Neural cell (in vitro differentiated cells): ENCODE results near the gene STAM2. TPM values are rescaled to one million over a fixed set of nuclear protein-coding genes. Genes with fewer than 3 reads are reported as not detected.

Experiments used
- H2AFZ ChIP-seq: fragments of 200-600, 300-800 bp; sonication (generic), shearing (Covaris generic); 2 replicates; pipeline ENCODE4 v1.6.0; 2014; ENCODE audit warnings: low read depth, mild to moderate bottlenecking, antibody characterized with exemption, low read length, moderate library complexity
- H3F3A ChIP-seq: fragments of 200-600 bp; shearing (Covaris generic); 2 replicates; pipeline ENCODE4 v1.6.1; 2016; ENCODE audit warnings: mild to moderate bottlenecking, moderate library complexity, mixed read lengths, antibody characterized with exemption, low read length; ENCODE audit not compliant: insufficient read depth, poor library complexity, severe bottlenecking
- H3K27ac ChIP-seq: fragments of 200-600, 300-800 bp; sonication (generic), shearing (Covaris generic); 2 replicates; pipeline ENCODE4 v1.5.1; 2014; ENCODE audit warnings: mild to moderate bottlenecking, low read length, moderate library complexity
- H3K27me3 ChIP-seq: fragments of 300-800, 200-600 bp; sonication (generic), shearing (Covaris generic); 2 replicates; pipeline ENCODE4 v1.6.0; 2014; ENCODE audit warnings: mild to moderate bottlenecking, low read depth, low read length, moderate library complexity; ENCODE audit not compliant: insufficient read depth
- H3K36me3 ChIP-seq: fragments of 300-800, 200-600 bp; sonication (generic), shearing (Covaris generic); 2 replicates; pipeline ENCODE4 v1.5.1; 2014; ENCODE audit warnings: mild to moderate bottlenecking, antibody characterized with exemption, low read length, moderate library complexity; ENCODE audit not compliant: insufficient read depth
- H3K4me2 ChIP-seq: fragments of 300-800, 200-600 bp; sonication (generic), shearing (Covaris generic); 2 replicates; pipeline ENCODE4 v1.6.0; 2014; ENCODE audit warnings: mild to moderate bottlenecking, low read length
- H3K4me3 ChIP-seq: fragments of 300-800, 200-600 bp; sonication (generic), shearing (Covaris generic); 2 replicates; pipeline ENCODE4 v1.5.1; 2014; ENCODE audit warnings: mild to moderate bottlenecking, low read length, moderate library complexity
- H3K79me2 ChIP-seq: fragments of 200-600 bp; shearing (Covaris generic); replicated peaks from 2 replicates; pipeline ENCODE4 v1.6.0; 2014; ENCODE audit warnings: mild to moderate bottlenecking, low read length, moderate library complexity; ENCODE audit not compliant: insufficient read depth
- H3K9ac ChIP-seq: fragments of 300-800, 200-600 bp; sonication (generic), shearing (Covaris generic); 2 replicates; pipeline ENCODE4 v1.6.1; 2016; ENCODE audit warnings: mild to moderate bottlenecking, low read length, mixed read lengths
- H3K9me2 ChIP-seq: fragments of 200-600 bp; shearing (Covaris generic); 2 replicates; pipeline ENCODE4 v1.6.1; 2016; ENCODE audit warnings: mild to moderate bottlenecking, low read length, mixed read lengths; ENCODE audit not compliant: insufficient read depth
- H3K9me3 ChIP-seq: fragments of 200-600, 300-800 bp; sonication (generic), shearing (Covaris generic); 2 replicates; pipeline ENCODE4 v1.6.1; 2016; ENCODE audit warnings: mild to moderate bottlenecking, mixed run types, low read length, moderate library complexity, mixed read lengths
- H4K20me1 ChIP-seq: fragments of 200-600 bp; shearing (Covaris generic); 2 replicates; pipeline ENCODE4 v1.6.1; 2016; ENCODE audit warnings: mild to moderate bottlenecking, mixed run types; ENCODE audit not compliant: insufficient read depth
- CTCF ChIP-seq: fragments of 450-650 bp; IDR thresholded peaks from 2 replicates; pipeline ENCODE4 v1.5.1; 2014; ENCODE audit warnings: antibody characterized with exemption, mild to moderate bottlenecking, moderate library complexity; ENCODE audit not compliant: poor library complexity, severe bottlenecking
- EP300 ChIP-seq: fragments of 450-650 bp; conservative IDR thresholded peaks from 2 replicates; pipeline ENCODE4 v1.6.1; 2014; ENCODE audit warnings: antibody characterized with exemption, mild to moderate bottlenecking, moderate library complexity; ENCODE audit not compliant: poor library complexity, severe bottlenecking
- EZH2 ChIP-seq: fragments of 200-600, 300-800 bp; shearing (Covaris generic), sonication (generic); IDR thresholded peaks from 2 replicates; pipeline ENCODE4 v1.6.1; 2014; ENCODE audit warnings: antibody characterized with exemption, low read length, borderline replicate concordance, mild to moderate bottlenecking; ENCODE audit not compliant: insufficient read depth, poor library complexity, severe bottlenecking
- MXI1 ChIP-seq: fragments of 450-650 bp; conservative IDR thresholded peaks from 2 replicates; pipeline ENCODE4 v1.6.1; 2014; ENCODE audit warnings: antibody characterized with exemption, mild to moderate bottlenecking; ENCODE audit not compliant: poor library complexity, severe bottlenecking
- POLR2AphosphoS5 ChIP-seq: IDR thresholded peaks from 2 replicates; pipeline ENCODE4 v1.6.1; 2012
- RAD21 ChIP-seq: fragments of 450-650 bp; conservative IDR thresholded peaks from 2 replicates; pipeline ENCODE4 v1.6.1; 2014; ENCODE audit warnings: antibody characterized with exemption, mild to moderate bottlenecking, moderate library complexity
- REST ChIP-seq: IDR thresholded peaks from 2 replicates; pipeline ENCODE4 v1.6.1; 2012; ENCODE audit warnings: borderline replicate concordance
- SMC3 ChIP-seq: fragments of 450-650 bp; conservative IDR thresholded peaks from 2 replicates; pipeline ENCODE4 v1.6.1; 2014; ENCODE audit warnings: antibody characterized with exemption, mild to moderate bottlenecking, moderate library complexity; ENCODE audit not compliant: poor library complexity
- TAF1 ChIP-seq: IDR thresholded peaks from 2 replicates; pipeline ENCODE4 v1.6.1; 2012; ENCODE audit warnings: low read depth
- polyA plus RNA-seq: library from polyadenylated mRNA; depleted of rRNA; stranded (reverse); fragments of >200 nt; gene quantifications from 2 replicates; pipeline ENCODE4 v1.2.3, GENCODE V29; 2014

The STAM2 gene
- polyA plus RNA-seq, 1 donor from 2014 or later: 47.5 TPM

GRCh38 chr2:152078662-152079061 is 96.9 kb downstream of the STAM2 start:
- no peak overlapping the region for H3K4me3 ChIP-seq
- H3K9me2 ChIP-seq: no peaks in the 10 kb centered on the region
- H3K9ac ChIP-seq: no peak overlapping the region
- H3K4me2 ChIP-seq: no peak overlapping the region
- no peaks in the 10 kb centered on the region for H3K27me3 ChIP-seq
- H3F3A ChIP-seq: no peaks in the 10 kb centered on the region
- no peaks in the 10 kb centered on the region for H3K9me3 ChIP-seq
- H3K79me2 ChIP-seq: no peaks in the 10 kb centered on the region
- no peak overlapping the region for H2AFZ ChIP-seq
- no peaks in the 10 kb centered on the region for H4K20me1 ChIP-seq
- H3K27ac ChIP-seq: no peak overlapping the region
- TF ChIP-seq REST (no peak), CTCF (no peak), TAF1 (no peak), MXI1 (no peak), SMC3 (no peak), EP300 (no peak), RAD21 (no peak)
- H3K36me3 ChIP-seq: no peaks in the 10 kb centered on the region

GRCh38 chr2:152078023-152078422 is 97.5 kb downstream of the STAM2 start:
- no peaks in the 10 kb centered on the region for H4K20me1 ChIP-seq
- H3K27ac ChIP-seq: no peak overlapping the region

More at GRCh38 chr2:152078023-152078422, 97.5 kb downstream of the STAM2 start:
- H3K36me3 ChIP-seq: no peaks in the 10 kb centered on the region
- H3K9ac ChIP-seq: no peak overlapping the region
- H3K9me2 ChIP-seq: no peaks in the 10 kb centered on the region
- H3K27me3 ChIP-seq: no peaks in the 10 kb centered on the region
- no peaks in the 10 kb centered on the region for H3F3A ChIP-seq
- H3K4me2 ChIP-seq: no peak overlapping the region
- TF ChIP-seq SMC3 (no peak), EP300 (no peak), CTCF (no peak), REST (no peak), EZH2 (no peak), MXI1 (no peak), POLR2AphosphoS5 (no peak), RAD21 (no peak), TAF1 (no peak)
- no peak overlapping the region for H2AFZ ChIP-seq
- no peaks in the 10 kb centered on the region for H3K79me2 ChIP-seq
- H3K4me3 ChIP-seq: no peak overlapping the region
- H3K9me3 ChIP-seq: no peaks in the 10 kb centered on the region
